22Rv1 (cell line): ENCODE results near the gene SEMA3E.

ENCODE experiments used
- ZFX ChIP-seq: fragments of 450-650 bp; IDR thresholded peaks from 2 replicates; pipeline ENCODE4 v1.6.1; 2017; ENCODE audit warnings: antibody characterized with exemption, borderline replicate concordance
- TF ChIP-seq, protein P1 (sequence below): fragments of 450-650 bp; IDR thresholded peaks from 2 replicates; pipeline ENCODE4 v1.5.1; 2017; ENCODE audit warnings: mild to moderate bottlenecking

DNA sequence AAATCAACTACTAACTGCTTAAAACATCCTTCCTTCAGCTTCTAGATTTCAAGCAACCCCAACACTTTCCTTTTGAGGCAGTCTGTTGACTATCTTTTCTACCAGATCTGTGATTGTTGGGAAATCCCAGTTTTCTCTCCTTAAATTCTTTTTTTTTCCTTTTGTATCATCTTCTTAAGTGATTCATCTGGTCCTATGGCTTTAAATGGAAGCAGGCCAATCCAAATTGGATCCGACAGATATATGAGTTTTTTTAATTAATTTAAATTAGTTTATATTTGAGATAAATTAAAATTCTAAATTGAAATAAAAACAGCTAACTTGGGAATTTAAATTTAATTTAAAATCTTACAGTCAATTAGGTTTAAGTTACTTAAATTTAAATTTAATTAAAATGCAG is 335.0 kb downstream of the SEMA3E start:
- TF ChIP-seq, protein P1, sequence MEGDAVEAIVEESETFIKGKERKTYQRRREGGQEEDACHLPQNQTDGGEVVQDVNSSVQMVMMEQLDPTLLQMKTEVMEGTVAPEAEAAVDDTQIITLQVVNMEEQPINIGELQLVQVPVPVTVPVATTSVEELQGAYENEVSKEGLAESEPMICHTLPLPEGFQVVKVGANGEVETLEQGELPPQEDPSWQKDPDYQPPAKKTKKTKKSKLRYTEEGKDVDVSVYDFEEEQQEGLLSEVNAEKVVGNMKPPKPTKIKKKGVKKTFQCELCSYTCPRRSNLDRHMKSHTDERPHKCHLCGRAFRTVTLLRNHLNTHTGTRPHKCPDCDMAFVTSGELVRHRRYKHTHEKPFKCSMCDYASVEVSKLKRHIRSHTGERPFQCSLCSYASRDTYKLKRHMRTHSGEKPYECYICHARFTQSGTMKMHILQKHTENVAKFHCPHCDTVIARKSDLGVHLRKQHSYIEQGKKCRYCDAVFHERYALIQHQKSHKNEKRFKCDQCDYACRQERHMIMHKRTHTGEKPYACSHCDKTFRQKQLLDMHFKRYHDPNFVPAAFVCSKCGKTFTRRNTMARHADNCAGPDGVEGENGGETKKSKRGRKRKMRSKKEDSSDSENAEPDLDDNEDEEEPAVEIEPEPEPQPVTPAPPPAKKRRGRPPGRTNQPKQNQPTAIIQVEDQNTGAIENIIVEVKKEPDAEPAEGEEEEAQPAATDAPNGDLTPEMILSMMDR, result no peak
- no peak for TF ChIP-seq ZFX
